Neural cell (in vitro differentiated cells): Measurements from ENCODE around the gene KMT5C. TPM values are rescaled to one million over a fixed set of nuclear protein-coding genes. Genes with fewer than 3 reads are reported as not detected.

ENCODE experiments used
- H2AFZ ChIP-seq: fragments of 200-600, 300-800 bp; sonication (generic), shearing (Covaris generic); 2 replicates; pipeline ENCODE4 v1.6.0; 2014; ENCODE audit warnings: low read depth, mild to moderate bottlenecking, antibody characterized with exemption, low read length, moderate library complexity
- H3F3A ChIP-seq: fragments of 200-600 bp; shearing (Covaris generic); 2 replicates; pipeline ENCODE4 v1.6.1; 2016; ENCODE audit warnings: mild to moderate bottlenecking, moderate library complexity, mixed read lengths, antibody characterized with exemption, low read length; ENCODE audit not compliant: insufficient read depth, poor library complexity, severe bottlenecking
- H3K27ac ChIP-seq: fragments of 200-600, 300-800 bp; sonication (generic), shearing (Covaris generic); 2 replicates; pipeline ENCODE4 v1.5.1; 2014; ENCODE audit warnings: mild to moderate bottlenecking, low read length, moderate library complexity
- H3K27me3 ChIP-seq: fragments of 300-800, 200-600 bp; sonication (generic), shearing (Covaris generic); 2 replicates; pipeline ENCODE4 v1.6.0; 2014; ENCODE audit warnings: mild to moderate bottlenecking, low read depth, low read length, moderate library complexity; ENCODE audit not compliant: insufficient read depth
- H3K36me3 ChIP-seq: fragments of 300-800, 200-600 bp; sonication (generic), shearing (Covaris generic); 2 replicates; pipeline ENCODE4 v1.5.1; 2014; ENCODE audit warnings: mild to moderate bottlenecking, antibody characterized with exemption, low read length, moderate library complexity; ENCODE audit not compliant: insufficient read depth
- H3K4me2 ChIP-seq: fragments of 300-800, 200-600 bp; sonication (generic), shearing (Covaris generic); 2 replicates; pipeline ENCODE4 v1.6.0; 2014; ENCODE audit warnings: mild to moderate bottlenecking, low read length
- H3K4me3 ChIP-seq: fragments of 300-800, 200-600 bp; sonication (generic), shearing (Covaris generic); 2 replicates; pipeline ENCODE4 v1.5.1; 2014; ENCODE audit warnings: mild to moderate bottlenecking, low read length, moderate library complexity
- H3K79me2 ChIP-seq: fragments of 200-600 bp; shearing (Covaris generic); replicated peaks from 2 replicates; pipeline ENCODE4 v1.6.0; 2014; ENCODE audit warnings: mild to moderate bottlenecking, low read length, moderate library complexity; ENCODE audit not compliant: insufficient read depth
- H3K9ac ChIP-seq: fragments of 300-800, 200-600 bp; sonication (generic), shearing (Covaris generic); 2 replicates; pipeline ENCODE4 v1.6.1; 2016; ENCODE audit warnings: mild to moderate bottlenecking, low read length, mixed read lengths
- H3K9me2 ChIP-seq: fragments of 200-600 bp; shearing (Covaris generic); 2 replicates; pipeline ENCODE4 v1.6.1; 2016; ENCODE audit warnings: mild to moderate bottlenecking, low read length, mixed read lengths; ENCODE audit not compliant: insufficient read depth
- H3K9me3 ChIP-seq: fragments of 200-600, 300-800 bp; sonication (generic), shearing (Covaris generic); 2 replicates; pipeline ENCODE4 v1.6.1; 2016; ENCODE audit warnings: mild to moderate bottlenecking, mixed run types, low read length, moderate library complexity, mixed read lengths
- H4K20me1 ChIP-seq: fragments of 200-600 bp; shearing (Covaris generic); 2 replicates; pipeline ENCODE4 v1.6.1; 2016; ENCODE audit warnings: mild to moderate bottlenecking, mixed run types; ENCODE audit not compliant: insufficient read depth
- CTCF ChIP-seq: fragments of 450-650 bp; IDR thresholded peaks from 2 replicates; pipeline ENCODE4 v1.5.1; 2014; ENCODE audit warnings: antibody characterized with exemption, mild to moderate bottlenecking, moderate library complexity; ENCODE audit not compliant: poor library complexity, severe bottlenecking
- EP300 ChIP-seq: fragments of 450-650 bp; conservative IDR thresholded peaks from 2 replicates; pipeline ENCODE4 v1.6.1; 2014; ENCODE audit warnings: antibody characterized with exemption, mild to moderate bottlenecking, moderate library complexity; ENCODE audit not compliant: poor library complexity, severe bottlenecking
- EZH2 ChIP-seq: fragments of 200-600, 300-800 bp; shearing (Covaris generic), sonication (generic); IDR thresholded peaks from 2 replicates; pipeline ENCODE4 v1.6.1; 2014; ENCODE audit warnings: antibody characterized with exemption, low read length, borderline replicate concordance, mild to moderate bottlenecking; ENCODE audit not compliant: insufficient read depth, poor library complexity, severe bottlenecking
- MXI1 ChIP-seq: fragments of 450-650 bp; conservative IDR thresholded peaks from 2 replicates; pipeline ENCODE4 v1.6.1; 2014; ENCODE audit warnings: antibody characterized with exemption, mild to moderate bottlenecking; ENCODE audit not compliant: poor library complexity, severe bottlenecking
- POLR2AphosphoS5 ChIP-seq: IDR thresholded peaks from 2 replicates; pipeline ENCODE4 v1.6.1; 2012
- RAD21 ChIP-seq: fragments of 450-650 bp; conservative IDR thresholded peaks from 2 replicates; pipeline ENCODE4 v1.6.1; 2014; ENCODE audit warnings: antibody characterized with exemption, mild to moderate bottlenecking, moderate library complexity
- REST ChIP-seq: IDR thresholded peaks from 2 replicates; pipeline ENCODE4 v1.6.1; 2012; ENCODE audit warnings: borderline replicate concordance
- SMC3 ChIP-seq: fragments of 450-650 bp; conservative IDR thresholded peaks from 2 replicates; pipeline ENCODE4 v1.6.1; 2014; ENCODE audit warnings: antibody characterized with exemption, mild to moderate bottlenecking, moderate library complexity; ENCODE audit not compliant: poor library complexity
- TAF1 ChIP-seq: IDR thresholded peaks from 2 replicates; pipeline ENCODE4 v1.6.1; 2012; ENCODE audit warnings: low read depth
- polyA plus RNA-seq: library from polyadenylated mRNA; depleted of rRNA; stranded (reverse); fragments of >200 nt; gene quantifications from 2 replicates; pipeline ENCODE4 v1.2.3, GENCODE V29; 2014

Gene KMT5C
- polyA plus RNA-seq, 1 donor from 2014 or later = 50.9 TPM

- Histone ChIP-seq H3K9me3 (no peaks in the 10 kb centered on the region), H3K9ac (no peak overlapping the region), H4K20me1 (no peaks in the 10 kb centered on the region), H3K27me3 (no peaks in the 10 kb centered on the region), H2AFZ (no peak overlapping the region), H3F3A (no peaks in the 10 kb centered on the region), H3K4me2 (no peak overlapping the region), H3K27ac (no peak overlapping the region), H3K9me2 (no peaks in the 10 kb centered on the region), H3K79me2 (no peaks in the 10 kb centered on the region), H3K4me3 (no peak overlapping the region), H3K36me3 (no peaks in the 10 kb centered on the region)
- TF ChIP-seq EP300 (no peak), REST (no peak), CTCF (no peak), TAF1 (no peak), EZH2 (no peak), POLR2AphosphoS5 (no peak), MXI1 (no peak)
These were observed 19.9 kb upstream of the KMT5C start for GRCh38 chr19:55319785-55320184.

GRCh38 chr19:55320844-55321419 is 18.7 kb upstream of the KMT5C start:
- Histone ChIP-seq H3K4me2 (no peak overlapping the region), H3K4me3 (no peak overlapping the region), H3K9ac (no peak overlapping the region), H3K79me2 (no peaks in the 10 kb centered on the region), H3K27ac (no peak overlapping the region), H3K9me2 (no peaks in the 10 kb centered on the region), H3K9me3 (no peaks in the 10 kb centered on the region), H3F3A (no peaks in the 10 kb centered on the region), H4K20me1 (no peaks in the 10 kb centered on the region), H3K36me3 (no peaks in the 10 kb centered on the region), H2AFZ (no peak overlapping the region), H3K27me3 (no peaks in the 10 kb centered on the region)
- TF ChIP-seq REST = no peak
- TF ChIP-seq EP300 = no peak
- TF ChIP-seq CTCF = no peak
- TF ChIP-seq SMC3 = no peak
- TF ChIP-seq RAD21 = no peak
- no peak for TF ChIP-seq POLR2AphosphoS5
- TF ChIP-seq TAF1 = no peak
- TF ChIP-seq MXI1 = no peak
- TF ChIP-seq EZH2 = no peak
